Panc1 (cell line): ENCODE data around the gene PAX2. TPM values are rescaled to one million over a fixed set of nuclear protein-coding genes. Genes with fewer than 3 reads are reported as not detected.

Experiments
- ATAC-seq: fragments of 200-7000 bp; cut with Tn5 transposase; 2 replicates; pipeline ENCODE4 v1.9.1; 2020; ENCODE audit warnings: mild to moderate bottlenecking, moderate library complexity
- BruUV-seq: library from RNA; stranded (reverse); fragments of 400-500 nt; replicated peaks from 2 replicates; lab custom pipeline; 2021; lab: Mats Ljungman, UMichigan
- CTCF ChIA-PET: fragments of 300-600 bp; sonication (Branson Sonifier 250); formaldehyde crosslinking; loops from one replicate; lab custom pipeline; 2022; ENCODE audit warnings: antibody characterized with exemption; lab: Charles Lee
- POLR2A ChIA-PET: fragments of 300-600 bp; sonication (Branson Sonifier 250); formaldehyde crosslinking; loops from one replicate; lab custom pipeline; 2022; ENCODE audit warnings: antibody characterized with exemption; lab: Charles Lee
- DNase-seq: peaks from one replicate; pipeline ENCODE4 v3.0.0-alpha.2; 2010; ENCODE audit warnings: low read depth, low spot score
- H3K27ac ChIP-seq: 2 replicates; pipeline ENCODE4 v1.5.1; 2011; ENCODE audit warnings: mild to moderate bottlenecking, low read length, inconsistent platforms
- H3K27me3 ChIP-seq: fragments of 200-500 bp; sonication (Bioruptor generic); 2 replicates; pipeline ENCODE4 v1.6.0; 2014; ENCODE audit warnings: low read length, inconsistent platforms; ENCODE audit not compliant: control insufficient read depth, insufficient read depth
- H3K36me3 ChIP-seq: fragments of 200-500 bp; sonication (Bioruptor generic); 2 replicates; pipeline ENCODE4 v1.5.1; 2014; ENCODE audit warnings: inconsistent platforms, mild to moderate bottlenecking, low read length, moderate library complexity; ENCODE audit not compliant: control insufficient read depth, insufficient read depth
- H3K4me1 ChIP-seq: 2 replicates; pipeline ENCODE4 v1.5.1; 2011; ENCODE audit warnings: inconsistent platforms, mild to moderate bottlenecking, low read length, moderate library complexity; ENCODE audit not compliant: control insufficient read depth, insufficient read depth
- H3K4me3 ChIP-seq, 2 experiments: 2 replicates each; pipeline ENCODE4 v1.5.1; 2011 to 2012; ENCODE audit warnings: low read depth in 2 of 2, low read length in 2 of 2, mild to moderate bottlenecking in 2 of 2, inconsistent platforms in 1 of 2, moderate library complexity in 1 of 2
- H3K9me3 ChIP-seq: fragments of 200-500 bp; sonication (Bioruptor generic); 2 replicates; pipeline ENCODE4 v1.5.1; 2014; ENCODE audit warnings: low read depth, mild to moderate bottlenecking, inconsistent platforms, low read length, moderate library complexity; ENCODE audit not compliant: control insufficient read depth, insufficient read depth
- POLR2AphosphoS5 ChIP-seq: IDR thresholded peaks from 2 replicates; pipeline ENCODE4 v1.6.1; 2012; ENCODE audit warnings: mild to moderate bottlenecking, low read depth, low read length, moderate library complexity
- REST ChIP-seq, 2 experiments: IDR thresholded peaks; 2 replicates each; pipeline ENCODE4 v1.6.1; 2011 to 2012; ENCODE audit warnings: low read depth in 2 of 2, control low read depth in 1 of 2, low read length in 1 of 2, mild to moderate bottlenecking in 1 of 2, moderate library complexity in 1 of 2; ENCODE audit not compliant: insufficient read depth in 1 of 2
- SIN3A ChIP-seq: IDR thresholded peaks from 2 replicates; pipeline ENCODE4 v1.6.1; 2012; ENCODE audit warnings: low read depth, mild to moderate bottlenecking, low read length, moderate library complexity, borderline replicate concordance; ENCODE audit not compliant: insufficient read depth
- TCF7L2 ChIP-seq: IDR thresholded peaks from 2 replicates; pipeline ENCODE4 v1.6.1; 2011; ENCODE audit warnings: mild to moderate bottlenecking, low read depth, low read length, inconsistent platforms
- in situ Hi-C: cut with HindIII; loops from 2 replicates; pipeline ENCODE4 v1.10.0; 2016; ENCODE audit warnings: low sequenced_read_pairs, low pct_unique_long_range_greater_than_20kb
- intact Hi-C: fragments of 100-400 bp; cut with micrococcal nuclease; formaldehyde crosslinking; loops from one replicate; pipeline ENCODE4 v1.10.0; 2022; ENCODE audit not compliant: unreplicated experiment
- total RNA-seq: library from RNA; stranded (reverse); gene quantifications from one replicate; pipeline ENCODE4 v1.2.1, GENCODE V29; 2021; ENCODE audit not compliant: unreplicated experiment
- TF ChIP-seq, protein P1 (sequence below): fragments of 450-650 bp; IDR thresholded peaks from 2 replicates; pipeline ENCODE4 v1.5.1; 2017; ENCODE audit warnings: mild to moderate bottlenecking

Gene PAX2
- total RNA-seq, 1 experiment from 2014 or later: 72.3 TPM

DNA sequence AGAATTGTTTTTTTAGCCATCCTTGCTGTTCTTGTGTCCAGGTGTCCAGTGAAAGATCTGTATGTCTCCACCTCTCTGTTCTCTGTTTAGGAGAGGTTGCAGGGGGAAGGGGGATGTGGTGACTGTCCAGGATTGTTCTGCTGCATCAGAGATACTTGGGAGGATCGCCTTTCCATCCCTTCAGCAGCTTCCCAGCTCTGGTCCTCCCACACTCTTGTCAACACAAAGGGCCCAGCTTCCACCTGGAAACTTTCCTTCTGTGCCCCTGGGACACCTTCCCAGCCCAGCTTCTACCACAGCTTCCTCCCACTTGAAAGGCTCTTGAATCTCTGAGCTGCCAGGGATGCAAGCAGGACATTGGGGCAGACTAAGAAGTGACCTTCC, 85.3 kb downstream of the PAX2 start:
- Histone ChIP-seq H3K9me3 (no peaks in the 10 kb centered on the region), H3K36me3 (peaks cover 5% of the 10 kb centered on the region; the same call in 1 of the 2 replicates), H3K4me3 (no peak overlapping the region), H3K27me3 (no peaks in the 10 kb centered on the region), H3K4me1 (no peaks in the 10 kb centered on the region), H3K27ac (no peak overlapping the region)
- ATAC-seq (no peak), DNase-seq (no peak)
- BruUV-seq: no TSS peak
- in situ Hi-C loops (no loop called here), intact Hi-C loops (no loop called here)
- TF ChIP-seq, protein P1, sequence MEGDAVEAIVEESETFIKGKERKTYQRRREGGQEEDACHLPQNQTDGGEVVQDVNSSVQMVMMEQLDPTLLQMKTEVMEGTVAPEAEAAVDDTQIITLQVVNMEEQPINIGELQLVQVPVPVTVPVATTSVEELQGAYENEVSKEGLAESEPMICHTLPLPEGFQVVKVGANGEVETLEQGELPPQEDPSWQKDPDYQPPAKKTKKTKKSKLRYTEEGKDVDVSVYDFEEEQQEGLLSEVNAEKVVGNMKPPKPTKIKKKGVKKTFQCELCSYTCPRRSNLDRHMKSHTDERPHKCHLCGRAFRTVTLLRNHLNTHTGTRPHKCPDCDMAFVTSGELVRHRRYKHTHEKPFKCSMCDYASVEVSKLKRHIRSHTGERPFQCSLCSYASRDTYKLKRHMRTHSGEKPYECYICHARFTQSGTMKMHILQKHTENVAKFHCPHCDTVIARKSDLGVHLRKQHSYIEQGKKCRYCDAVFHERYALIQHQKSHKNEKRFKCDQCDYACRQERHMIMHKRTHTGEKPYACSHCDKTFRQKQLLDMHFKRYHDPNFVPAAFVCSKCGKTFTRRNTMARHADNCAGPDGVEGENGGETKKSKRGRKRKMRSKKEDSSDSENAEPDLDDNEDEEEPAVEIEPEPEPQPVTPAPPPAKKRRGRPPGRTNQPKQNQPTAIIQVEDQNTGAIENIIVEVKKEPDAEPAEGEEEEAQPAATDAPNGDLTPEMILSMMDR: no peak
- TF ChIP-seq SIN3A (no peak), TCF7L2 (no peak), REST (IDR thresholded peaks at IDR 0.05; ENCODE audit: insufficient read depth in 1 of 2, low read depth in 2 of 2, low read length in 1 of 2) (no peak), POLR2AphosphoS5 (no peak)
- ChIA-PET CTCF (interaction anchor here (0.6 kb wide), 1 partner anchor 481 kb away, joined by 3 read pairs; no protein-coding TSS in a partner anchor), POLR2A (no interaction called here)

DNA sequence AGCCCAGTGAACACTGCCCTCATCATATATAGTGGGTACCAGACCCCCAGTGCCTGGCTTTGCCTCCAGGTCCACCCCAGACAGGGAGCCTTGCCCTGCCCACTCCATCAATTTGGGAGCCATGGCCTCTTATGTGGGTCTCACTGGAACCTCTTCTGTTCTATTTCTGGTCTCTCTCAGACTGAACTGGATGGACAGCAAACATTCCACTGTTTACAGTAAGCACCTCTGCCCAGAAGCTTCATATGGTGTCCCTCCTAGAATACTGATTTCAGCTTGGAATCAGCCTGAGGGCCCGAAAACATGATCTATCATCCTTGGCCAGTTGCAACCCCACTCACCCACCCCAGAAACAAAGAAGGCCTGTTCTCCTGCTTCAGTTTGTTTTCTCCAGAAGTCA, 86.4 kb downstream of the PAX2 start:
- Histone ChIP-seq H3K4me3 (no peak overlapping the region), H3K9me3 (no peaks in the 10 kb centered on the region), H3K27me3 (no peaks in the 10 kb centered on the region), H3K36me3 (peaks cover 4% of the 10 kb centered on the region; the same call in 1 of the 2 replicates), H3K27ac (no peak overlapping the region), H3K4me1 (no peaks in the 10 kb centered on the region)
- TF ChIP-seq POLR2AphosphoS5: no peak
- TF ChIP-seq REST (IDR thresholded peaks at IDR 0.05; ENCODE audit: insufficient read depth in 1 of 2, low read depth in 2 of 2, low read length in 1 of 2): no peak
- TF ChIP-seq, protein P1: no peak
- no peak for TF ChIP-seq TCF7L2
- no peak for TF ChIP-seq SIN3A
- in situ Hi-C loops (no loop called here), intact Hi-C loops (no loop called here)
- POLR2A ChIA-PET: no interaction called here
- CTCF ChIA-PET: no interaction called here
- ATAC-seq (no peak), DNase-seq (no peak)
- BruUV-seq: no TSS peak
